H1 (cell line): Measurements from ENCODE around the gene RASL10A. TPM values are rescaled to one million over a fixed set of nuclear protein-coding genes. Genes with fewer than 3 reads are reported as not detected.

Experiments used
- microRNA-seq, 2 experiments: library from miRNA; unstranded; fragments of <30 nt; microRNA quantifications; one replicate each; pipeline versions ENCODE4 to v1.2.0, GENCODE V29; 2016 to 2020; ENCODE audit warnings: borderline microRNAs expressed in 2 of 2, borderline number of aligned reads in 2 of 2, borderline replicate concordance in 1 of 2
- polyA plus RNA-seq, 7 experiments: library from polyadenylated mRNA; depleted of rRNA in 3 of 7; stranded (reverse) in 5 of 7; unstranded in 2 of 7; fragments of >200 nt in 5 of 7; fragments of 200-250 nt in 2 of 7; gene quantifications; 1 replicate in 5 of 7; 2 replicates in 1 of 7; 4 replicates in 1 of 7; pipeline versions ENCODE4 v1.2.1 to v1.2.3, GENCODE V29; 2011 to 2013; ENCODE audit warnings: missing spikeins in 2 of 7, mixed read lengths in 2 of 7
- small RNA-seq: library from polyadenylated mRNA; stranded (forward); fragments of <200 nt; extraction: miRNeasy Mini kit (QIAGEN cat#:217004); gene quantifications from one replicate; pipeline ENCODE3, GENCODE V24; 2013; ENCODE audit not compliant: insufficient read depth
- total RNA-seq: library from RNA; stranded (reverse); fragmentation: NEBNext Ultra II Directional; extraction: Animal tissue kit (Norgen Biotek cat#: 25700); gene quantifications from 2 replicates; pipeline ENCODE4 v1.2.1, GENCODE V29; 2021

Gene RASL10A
- total and polyA plus RNA-seq, 2 of the 8 experiments (the other 6 are each of a cell fraction or from before 2014, with no cell fraction given) = 1.1 to 1.5 TPM

Small RNA genes within 50 kb of the gene (microRNA-seq; reads per million reads assigned to microRNA genes)
- gene MIR3653 = 0.92 to 1.4 reads per million in 2 experiments

Small RNA genes within 50 kb of the gene (small RNA-seq; reads per million reads assigned to genes)
- not detected for gene MIR3653

Other genes with a start within 250 kb of the RASL10A start
- gene KREMEN1, start 242.7 kb downstream of the RASL10A start, total RNA-seq = 3.2 TPM in 2 replicates
- 2.1 and 5.9 TPM in 2 replicates for gene KREMEN1, start 242.7 kb downstream of the RASL10A start, polyA plus RNA-seq (2011; rRNA removed)
- 3.8 and 3.9 TPM in 2 replicates for gene EMID1, start 109.8 kb downstream of the RASL10A start, total RNA-seq
- gene EMID1, start 109.8 kb downstream of the RASL10A start, polyA plus RNA-seq (2011; rRNA removed) = 7.4 and 11.1 TPM in 2 replicates
- gene RHBDD3, start 47.7 kb downstream of the RASL10A start, total RNA-seq = 72.1 and 75.7 TPM in 2 replicates
- 117 and 171 TPM in 2 replicates for gene RHBDD3, start 47.7 kb downstream of the RASL10A start, polyA plus RNA-seq (2011; rRNA removed)
- gene EWSR1, start 47.4 kb downstream of the RASL10A start, total RNA-seq = 385 and 387 TPM in 2 replicates
- 646 and 930 TPM in 2 replicates for gene EWSR1, start 47.4 kb downstream of the RASL10A start, polyA plus RNA-seq (2011; rRNA removed)
- gene GAS2L1, start 9.0 kb downstream of the RASL10A start, total RNA-seq = 9.7 and 10.1 TPM in 2 replicates
- 3.6 and 6.8 TPM in 2 replicates for gene GAS2L1, start 9.0 kb downstream of the RASL10A start, polyA plus RNA-seq (2011; rRNA removed)
- gene AP1B1, start 72.9 kb upstream of the RASL10A start, total RNA-seq = 63.5 and 64.2 TPM in 2 replicates
- 86.8 and 137 TPM in 2 replicates for gene AP1B1, start 72.9 kb upstream of the RASL10A start, polyA plus RNA-seq (2011; rRNA removed)
- not detected in 2 replicates for gene RFPL1, start 122.9 kb upstream of the RASL10A start, total RNA-seq
- not detected in 2 replicates for gene RFPL1, start 122.9 kb upstream of the RASL10A start, polyA plus RNA-seq (2011; rRNA removed)
- 2.0 and 2.3 TPM in 2 replicates for gene NEFH, start 164.5 kb upstream of the RASL10A start, total RNA-seq
- gene NEFH, start 164.5 kb upstream of the RASL10A start, polyA plus RNA-seq (2011; rRNA removed) = 0.57 and 0.74 TPM in 2 replicates
- gene THOC5, start 238.1 kb upstream of the RASL10A start, total RNA-seq = 61.5 and 65.7 TPM in 2 replicates
- gene THOC5, start 238.1 kb upstream of the RASL10A start, polyA plus RNA-seq (2011; rRNA removed) = 27.7 and 30.3 TPM in 2 replicates